ENCODE data around the gene MED15. TPM values are rescaled to one million over a fixed set of nuclear protein-coding genes. Genes with fewer than 3 reads are reported as not detected.

Gene MED15
- polyA plus RNA-seq, 2 donors: 31.0 to 55.9 TPM

DNA sequence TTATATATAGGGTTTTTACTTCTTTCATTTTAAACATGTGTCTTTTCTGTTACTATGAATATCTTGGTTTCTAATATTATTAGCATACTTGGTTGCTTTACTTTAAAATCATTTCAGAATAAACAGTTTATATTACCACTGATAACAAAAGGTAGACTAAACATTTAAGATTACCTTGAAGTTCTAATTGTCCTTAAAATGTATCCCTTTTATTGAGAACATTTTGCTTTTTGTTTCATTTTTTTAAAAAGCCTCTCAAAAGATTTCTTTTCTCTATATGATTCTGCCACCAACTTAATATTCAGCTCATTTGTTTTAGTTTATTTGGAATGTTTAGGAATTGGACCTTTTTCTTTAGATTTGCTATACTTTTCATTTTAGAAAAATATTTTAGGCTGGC, 39.6 kb downstream of the MED15 start:
- no peaks in the 10 kb centered on the region for H3K27me3 ChIP-seq (ENCODE audit: control insufficient read depth in 1 of 2, insufficient read depth in 2 of 2, low read length in 2 of 2)
- peaks cover 2 to 6% of the 10 kb centered on the region in 2 donors for H3K36me3 ChIP-seq (ENCODE audit: control insufficient read depth in 2 of 2, insufficient read depth in 2 of 2, low read length in 1 of 2)
- H3K27ac ChIP-seq (ENCODE audit: low read depth in 2 of 2, low read length in 1 of 2): no peak overlapping the region
- H3K4me1 ChIP-seq (ENCODE audit: control insufficient read depth in 2 of 2, insufficient read depth in 2 of 2, low read length in 1 of 2): peaks cover 0 to 12% of the 10 kb centered on the region in 2 donors
- no peak overlapping the region for H3K4me3 ChIP-seq (ENCODE audit: low read depth in 1 of 2, low read length in 2 of 2)
- H3K9me3 ChIP-seq (ENCODE audit: control insufficient read depth in 2 of 2, insufficient read depth in 1 of 2, low read depth in 1 of 2, low read length in 1 of 2): no peaks in the 10 kb centered on the region

DNA sequence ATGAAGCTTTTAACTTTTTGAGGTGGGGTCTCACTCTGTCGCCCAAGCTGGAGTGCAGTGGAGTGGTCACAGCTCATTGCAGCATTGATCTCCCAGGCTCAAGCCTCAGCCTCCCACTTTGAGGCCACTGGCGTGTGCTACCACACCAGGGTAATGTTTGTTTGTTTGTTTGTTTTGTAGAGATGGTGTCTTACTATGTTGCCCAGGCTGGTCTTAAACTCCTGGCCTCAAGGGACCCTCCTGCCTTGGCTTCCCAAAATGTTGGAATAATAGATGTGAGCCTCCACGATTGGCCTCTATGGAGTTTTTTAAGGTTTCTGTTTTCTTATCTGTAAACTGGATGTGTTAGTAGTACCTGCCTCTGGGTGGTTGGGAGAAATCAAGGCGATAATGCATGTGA, 41.4 kb downstream of the MED15 start:
- 89 to 91% methylated on average over 4 of the region's 4 CpGs for WGBS, 2 donors
- peaks cover 2 to 13% of the 10 kb centered on the region in 2 donors for H3K36me3 ChIP-seq (ENCODE audit: control insufficient read depth in 2 of 2, insufficient read depth in 2 of 2, low read length in 1 of 2)
- H3K27ac ChIP-seq (ENCODE audit: low read depth in 2 of 2, low read length in 1 of 2): no peak overlapping the region
- no peak overlapping the region for H3K4me3 ChIP-seq (ENCODE audit: low read depth in 1 of 2, low read length in 2 of 2)
- H3K9me3 ChIP-seq (ENCODE audit: control insufficient read depth in 2 of 2, insufficient read depth in 1 of 2, low read depth in 1 of 2, low read length in 1 of 2): no peaks in the 10 kb centered on the region
- H3K27me3 ChIP-seq (ENCODE audit: control insufficient read depth in 1 of 2, insufficient read depth in 2 of 2, low read length in 2 of 2): no peaks in the 10 kb centered on the region
- H3K4me1 ChIP-seq (ENCODE audit: control insufficient read depth in 2 of 2, insufficient read depth in 2 of 2, low read length in 1 of 2): peaks cover 0 to 15% of the 10 kb centered on the region in 2 donors

DNA sequence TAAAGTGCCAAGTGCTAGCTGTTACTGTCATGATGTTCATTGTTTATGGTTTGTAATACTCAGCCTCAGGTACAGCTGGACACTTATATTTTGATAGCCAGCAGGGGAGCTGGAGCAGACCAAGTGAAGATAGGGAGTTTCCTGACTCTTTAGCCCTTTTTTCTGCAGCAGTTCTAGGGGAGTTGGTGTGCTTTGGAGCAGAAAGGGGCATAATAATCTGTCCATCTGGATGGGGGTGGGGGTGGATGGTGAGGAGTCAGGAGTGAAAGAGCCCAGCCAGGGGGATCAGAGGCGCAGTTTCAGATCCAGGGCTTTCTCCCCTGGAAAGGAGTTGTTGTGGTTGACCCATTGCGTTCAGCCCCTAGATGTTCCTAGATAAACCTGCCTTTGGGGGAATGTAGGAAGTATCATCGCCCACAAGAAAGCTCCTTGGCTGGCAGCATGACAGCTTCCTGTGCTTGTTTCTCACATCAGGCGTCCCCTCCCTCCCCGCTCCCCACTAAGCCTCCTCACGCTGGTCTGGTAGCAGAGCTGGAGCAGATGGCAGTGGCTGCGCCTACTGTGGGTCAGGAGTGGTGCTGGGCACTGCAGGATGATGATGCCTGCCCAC, 41.9 kb downstream of the MED15 start:
- H3K9me3 ChIP-seq (ENCODE audit: control insufficient read depth in 2 of 2, insufficient read depth in 1 of 2, low read depth in 1 of 2, low read length in 1 of 2): no peaks in the 10 kb centered on the region
- H3K27me3 ChIP-seq (ENCODE audit: control insufficient read depth in 1 of 2, insufficient read depth in 2 of 2, low read length in 2 of 2): no peaks in the 10 kb centered on the region
- WGBS, 2 donors: 60 to 74% methylated on average over 7 of the region's 7 CpGs
- no peak overlapping the region for H3K4me3 ChIP-seq (ENCODE audit: low read depth in 1 of 2, low read length in 2 of 2)
- H3K4me1 ChIP-seq (ENCODE audit: control insufficient read depth in 2 of 2, insufficient read depth in 2 of 2, low read length in 1 of 2): peaks cover 0 to 20% of the 10 kb centered on the region in 2 donors
- H3K36me3 ChIP-seq (ENCODE audit: control insufficient read depth in 2 of 2, insufficient read depth in 2 of 2, low read length in 1 of 2): peaks cover 0 to 18% of the 10 kb centered on the region in 2 donors
- H3K27ac ChIP-seq (ENCODE audit: low read depth in 2 of 2, low read length in 1 of 2): peak overlapping the region; percentile 19 to 58

DNA sequence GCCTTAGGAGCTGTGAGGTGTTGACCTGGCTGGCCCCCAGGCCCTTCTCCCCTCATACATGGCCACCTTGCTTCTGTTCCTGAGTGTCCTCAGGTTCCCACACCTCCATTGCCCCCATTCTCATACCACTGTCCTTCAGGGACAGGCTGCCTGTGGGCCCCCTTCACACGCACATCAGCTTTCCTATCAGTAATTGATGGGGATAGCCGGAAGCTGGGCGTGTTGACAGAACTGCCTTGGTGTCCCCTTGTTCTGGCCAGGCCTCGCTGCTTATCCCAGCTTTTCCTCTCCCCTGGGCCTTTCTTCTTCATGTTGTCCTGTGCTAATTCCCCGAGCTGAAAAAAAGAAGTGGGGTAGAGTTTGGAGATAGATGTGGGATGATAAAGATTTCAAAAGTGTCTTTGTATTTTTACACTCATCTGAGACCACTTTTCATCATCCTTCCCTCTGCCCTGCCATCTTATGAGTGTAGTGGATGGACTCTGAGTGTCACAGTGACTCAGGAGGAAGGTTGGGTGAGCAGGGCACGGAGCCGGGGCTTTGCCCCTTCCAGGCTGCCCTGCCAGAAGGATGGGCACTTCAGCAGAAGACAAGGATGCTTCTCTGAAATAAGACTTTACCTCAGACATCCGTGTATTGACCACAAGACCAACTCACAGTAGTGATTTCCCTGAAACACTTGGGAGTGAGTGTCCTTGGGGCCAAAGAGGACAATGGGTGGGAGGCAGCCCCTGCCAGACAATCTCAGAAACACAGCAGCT, 42.8 kb downstream of the MED15 start:
- no peak overlapping the region for H3K4me3 ChIP-seq (ENCODE audit: low read depth in 1 of 2, low read length in 2 of 2)
- peaks cover 2 to 27% of the 10 kb centered on the region in 2 donors for H3K36me3 ChIP-seq (ENCODE audit: control insufficient read depth in 2 of 2, insufficient read depth in 2 of 2, low read length in 1 of 2)
- no peaks in the 10 kb centered on the region for H3K9me3 ChIP-seq (ENCODE audit: control insufficient read depth in 2 of 2, insufficient read depth in 1 of 2, low read depth in 1 of 2, low read length in 1 of 2)
- peaks cover 0 to 24% of the 10 kb centered on the region in 2 donors for H3K4me1 ChIP-seq (ENCODE audit: control insufficient read depth in 2 of 2, insufficient read depth in 2 of 2, low read length in 1 of 2)
- no peaks in the 10 kb centered on the region for H3K27me3 ChIP-seq (ENCODE audit: control insufficient read depth in 1 of 2, insufficient read depth in 2 of 2, low read length in 2 of 2)
- 84 to 90% methylated on average over 8 of the region's 8 CpGs for WGBS, 2 donors
- peak overlapping the region; percentile 64 to 82 for H3K27ac ChIP-seq (ENCODE audit: low read depth in 2 of 2, low read length in 1 of 2)

DNA sequence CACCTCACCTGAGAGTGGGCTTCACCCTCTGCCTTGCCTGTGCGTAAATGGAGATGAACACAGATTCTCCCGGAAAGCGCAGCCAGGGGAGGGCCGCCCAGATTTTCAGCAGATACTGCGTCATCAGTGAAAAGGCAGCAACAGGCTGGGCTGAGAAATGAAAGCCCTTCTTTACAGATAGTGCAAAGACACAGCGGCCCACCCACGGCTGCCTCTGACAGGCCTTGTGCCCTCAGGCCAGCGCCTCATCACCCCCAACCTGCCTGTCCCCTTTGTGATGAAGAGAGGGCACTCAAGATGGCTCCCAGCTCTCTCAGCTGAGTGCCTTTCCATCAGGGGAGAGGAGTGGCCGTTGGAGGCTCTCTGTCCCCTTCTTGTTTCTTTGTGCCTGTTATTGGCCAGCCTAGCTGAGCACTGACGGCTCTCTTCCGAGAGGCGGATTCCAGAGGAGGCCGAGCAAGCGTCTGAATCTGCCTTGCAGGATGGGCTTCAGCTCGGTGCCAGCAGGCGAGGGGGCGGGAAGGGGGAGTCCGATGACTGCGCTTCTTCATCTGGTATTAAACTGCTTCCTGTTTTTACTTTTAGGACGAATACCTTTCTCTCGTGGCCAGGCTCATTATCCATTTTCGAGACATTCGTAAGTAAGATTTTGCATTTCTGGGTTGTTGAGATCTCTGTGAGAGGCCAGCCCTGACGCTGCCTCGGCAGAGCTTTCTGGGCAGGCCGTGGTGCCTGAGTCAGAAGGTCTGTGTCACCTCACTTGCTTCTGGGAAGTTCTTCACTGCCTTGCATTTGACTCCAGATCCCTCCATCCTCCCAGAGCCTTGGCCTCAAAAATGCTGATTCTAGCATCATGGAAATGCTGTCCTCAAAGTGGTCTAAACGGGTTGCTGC, 43.7 kb downstream of the MED15 start:
- WGBS, 2 donors: 66 to 70% methylated on average over 27 of the region's 27 CpGs
- Histone ChIP-seq H3K36me3 (ENCODE audit: control insufficient read depth in 2 of 2, insufficient read depth in 2 of 2, low read length in 1 of 2) (peaks cover 5 to 32% of the 10 kb centered on the region in 2 donors), H3K9me3 (ENCODE audit: control insufficient read depth in 2 of 2, insufficient read depth in 1 of 2, low read depth in 1 of 2, low read length in 1 of 2) (no peaks in the 10 kb centered on the region), H3K27me3 (ENCODE audit: control insufficient read depth in 1 of 2, insufficient read depth in 2 of 2, low read length in 2 of 2) (no peaks in the 10 kb centered on the region), H3K27ac (ENCODE audit: low read depth in 2 of 2, low read length in 1 of 2) (peak overlapping the region; percentile 64 to 82), H3K4me3 (ENCODE audit: low read depth in 1 of 2, low read length in 2 of 2) (no peak overlapping the region), H3K4me1 (ENCODE audit: control insufficient read depth in 2 of 2, insufficient read depth in 2 of 2, low read length in 1 of 2) (peaks cover 0 to 24% of the 10 kb centered on the region in 2 donors)

DNA sequence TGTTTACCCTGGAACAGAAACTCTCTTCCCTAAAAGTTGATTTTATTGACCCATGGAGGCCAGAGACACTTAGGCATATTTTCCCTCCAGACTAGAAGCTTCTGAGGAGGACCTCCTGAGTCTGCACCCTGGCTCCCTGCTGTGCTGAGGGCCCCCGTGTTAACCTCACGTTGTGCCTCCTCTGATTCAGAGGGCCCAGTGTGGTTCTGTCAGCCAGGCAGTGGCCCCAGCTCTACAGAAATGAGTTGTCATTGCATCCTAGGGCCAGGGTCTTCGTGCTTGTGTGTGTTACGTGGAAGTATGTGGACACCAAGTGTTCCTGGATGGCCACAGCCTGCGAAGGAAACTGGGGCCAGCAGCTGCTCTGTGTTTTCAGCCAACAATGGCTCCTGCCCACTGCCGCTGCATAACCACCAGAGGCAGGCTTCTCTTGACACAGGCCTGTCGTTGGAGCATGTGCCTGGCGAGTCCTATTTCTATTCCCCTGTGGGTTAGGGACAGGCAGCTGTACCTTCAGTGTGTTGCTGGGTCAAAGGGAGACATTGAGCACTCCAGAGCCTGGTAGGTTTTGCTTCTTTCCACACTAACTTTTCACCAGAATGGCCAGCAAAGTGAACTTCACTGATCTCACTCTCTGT, 44.5 kb downstream of the MED15 start:
- Histone ChIP-seq H3K27me3 (ENCODE audit: control insufficient read depth in 1 of 2, insufficient read depth in 2 of 2, low read length in 2 of 2) (no peaks in the 10 kb centered on the region), H3K4me3 (ENCODE audit: low read depth in 1 of 2, low read length in 2 of 2) (no peak overlapping the region), H3K4me1 (ENCODE audit: control insufficient read depth in 2 of 2, insufficient read depth in 2 of 2, low read length in 1 of 2) (peaks cover 0 to 24% of the 10 kb centered on the region in 2 donors), H3K27ac (ENCODE audit: low read depth in 2 of 2, low read length in 1 of 2) (peak overlapping the region; percentile 64 to 82), H3K9me3 (ENCODE audit: control insufficient read depth in 2 of 2, insufficient read depth in 1 of 2, low read depth in 1 of 2, low read length in 1 of 2) (no peaks in the 10 kb centered on the region), H3K36me3 (ENCODE audit: control insufficient read depth in 2 of 2, insufficient read depth in 2 of 2, low read length in 1 of 2) (peaks cover 5 to 35% of the 10 kb centered on the region in 2 donors)
- 55 to 62% methylated on average over 8 of the region's 8 CpGs for WGBS, 2 donors

DNA sequence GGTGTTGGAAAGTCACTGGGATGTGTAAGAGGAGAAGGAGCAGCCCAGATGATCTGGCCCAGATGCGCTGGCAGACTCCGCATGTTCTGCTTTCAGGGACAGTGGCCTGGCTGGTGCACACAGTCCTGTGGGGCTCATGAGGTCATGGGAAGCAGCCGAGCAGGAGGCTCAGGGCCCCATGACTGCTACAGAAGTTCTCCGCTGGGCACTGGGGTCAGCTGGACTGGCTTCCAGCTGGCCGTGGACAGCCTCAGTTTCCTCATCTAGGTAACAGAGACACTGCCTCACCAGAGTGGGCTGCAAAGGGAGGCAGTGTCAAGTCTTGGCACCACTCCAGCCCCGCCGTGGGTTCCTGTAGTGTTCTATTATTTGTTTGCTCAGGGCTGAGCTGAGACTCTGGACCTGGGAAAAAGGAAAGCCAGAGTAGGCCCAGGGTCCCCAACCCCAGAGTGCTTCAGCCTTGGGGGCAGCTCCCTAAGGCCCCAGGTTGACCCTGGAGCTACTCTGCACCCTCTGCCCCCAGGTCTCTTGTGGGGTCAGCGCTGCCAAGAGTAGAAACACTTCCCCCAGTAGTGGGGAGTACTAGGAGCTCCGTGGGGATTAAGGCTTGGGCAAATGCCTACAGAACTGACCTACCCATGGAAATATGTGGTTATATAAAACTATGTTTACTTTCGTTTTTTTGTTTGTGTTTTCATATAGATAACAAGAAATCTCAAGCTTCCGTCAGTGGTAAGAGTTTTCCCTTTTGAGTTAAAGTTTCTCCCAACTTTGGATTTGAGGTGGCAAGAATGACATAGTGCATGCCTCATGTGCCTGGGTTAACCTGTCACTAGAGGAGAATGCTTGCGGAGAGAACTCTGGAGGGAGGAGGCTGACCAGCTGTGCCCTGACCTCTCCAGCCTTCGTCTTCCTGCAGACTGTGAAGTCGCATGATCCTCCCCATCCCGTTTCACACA, 45.3 kb downstream of the MED15 start:
- Histone ChIP-seq H3K27ac (ENCODE audit: low read depth in 2 of 2, low read length in 1 of 2) (peak overlapping the region; percentile 64 to 82), H3K4me3 (ENCODE audit: low read depth in 1 of 2, low read length in 2 of 2) (no peak overlapping the region), H3K9me3 (ENCODE audit: control insufficient read depth in 2 of 2, insufficient read depth in 1 of 2, low read depth in 1 of 2, low read length in 1 of 2) (no peaks in the 10 kb centered on the region), H3K27me3 (ENCODE audit: control insufficient read depth in 1 of 2, insufficient read depth in 2 of 2, low read length in 2 of 2) (no peaks in the 10 kb centered on the region), H3K36me3 (ENCODE audit: control insufficient read depth in 2 of 2, insufficient read depth in 2 of 2, low read length in 1 of 2) (peaks cover 5 to 37% of the 10 kb centered on the region in 2 donors), H3K4me1 (ENCODE audit: control insufficient read depth in 2 of 2, insufficient read depth in 2 of 2, low read length in 1 of 2) (peaks cover 0 to 24% of the 10 kb centered on the region in 2 donors)
- 59% methylated on average over 15 of the region's 15 CpGs for WGBS, 2 donors

DNA sequence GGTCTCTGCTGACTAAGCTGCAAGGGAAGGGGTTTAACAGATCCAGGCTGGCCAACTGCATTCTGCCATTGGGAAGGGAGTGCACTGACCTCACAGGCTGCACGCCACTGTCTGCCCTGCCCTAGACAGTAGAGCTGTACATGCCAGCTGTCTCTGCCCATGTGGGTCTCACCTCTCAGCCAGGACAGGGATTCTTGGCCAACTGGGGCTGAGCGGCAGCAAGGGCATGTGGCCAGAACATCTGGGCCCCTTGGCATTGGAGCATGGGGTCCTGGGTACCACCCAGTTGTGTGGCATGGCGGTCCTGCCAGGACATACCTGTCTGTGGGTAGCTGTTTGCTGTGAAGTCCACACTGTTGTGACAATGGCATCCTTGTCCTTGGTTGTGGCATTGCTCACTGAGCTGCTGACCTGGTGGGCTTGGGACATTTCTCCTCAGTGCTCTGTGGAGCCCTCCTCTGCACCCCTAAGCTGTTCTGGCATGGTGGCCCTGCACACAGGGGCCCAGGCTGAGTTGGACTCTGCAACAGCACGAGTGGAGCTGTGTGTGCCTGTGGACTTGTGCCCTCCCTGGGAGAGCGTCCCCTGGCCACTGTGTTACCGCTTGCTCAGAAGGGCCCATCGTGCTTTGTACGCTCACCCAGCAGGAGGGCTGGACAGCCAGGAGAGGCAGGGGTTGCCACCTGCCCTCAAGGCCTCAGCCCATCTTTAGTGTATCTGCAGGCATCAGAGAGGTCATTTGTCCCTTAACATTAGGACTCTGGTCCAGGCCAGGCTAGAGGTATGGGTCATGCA, 46.7 kb downstream of the MED15 start:
- no peak overlapping the region for H3K4me3 ChIP-seq (ENCODE audit: low read depth in 1 of 2, low read length in 2 of 2)
- H3K9me3 ChIP-seq (ENCODE audit: control insufficient read depth in 2 of 2, insufficient read depth in 1 of 2, low read depth in 1 of 2, low read length in 1 of 2): no peaks in the 10 kb centered on the region
- WGBS, 2 donors: 92 to 96% methylated on average over 8 of the region's 8 CpGs
- peak overlapping the region in 1 of 2 donors; percentile 24 for H3K27ac ChIP-seq (ENCODE audit: low read depth in 2 of 2, low read length in 1 of 2)
- peaks cover 0 to 24% of the 10 kb centered on the region in 2 donors for H3K4me1 ChIP-seq (ENCODE audit: control insufficient read depth in 2 of 2, insufficient read depth in 2 of 2, low read length in 1 of 2)
- H3K36me3 ChIP-seq (ENCODE audit: control insufficient read depth in 2 of 2, insufficient read depth in 2 of 2, low read length in 1 of 2): peaks cover 5 to 41% of the 10 kb centered on the region in 2 donors
- H3K27me3 ChIP-seq (ENCODE audit: control insufficient read depth in 1 of 2, insufficient read depth in 2 of 2, low read length in 2 of 2): no peaks in the 10 kb centered on the region
